SU-DHL-6 (cell line): ENCODE results near the gene RUVBL2.

ENCODE experiments used
- CTCF ChIP-seq: fragments of 200-600 bp; sonication (generic); IDR thresholded peaks from one replicate; pipeline ENCODE4 v1.5.1; 2017; ENCODE audit warnings: antibody characterized with exemption, mild to moderate bottlenecking, low read length, moderate library complexity; ENCODE audit not compliant: insufficient read depth, poor library complexity, severe bottlenecking
- EZH2phosphoT487 ChIP-seq: fragments of 200-600 bp; sonication (generic), shearing (Covaris generic); conservative IDR thresholded peaks from 2 replicates; pipeline ENCODE4 v1.6.1; 2018; ENCODE audit warnings: mild to moderate bottlenecking, antibody characterized with exemption, low read length, moderate library complexity, mixed read lengths

- TF ChIP-seq CTCF (no peak), EZH2phosphoT487 (no peak)
Measured at GRCh38 chr19:48962029-48962848, 31.4 kb upstream of the RUVBL2 start.
